HepG2 (cell line): ENCODE data around the gene TACC2. TPM values are rescaled to one million over a fixed set of nuclear protein-coding genes. Genes with fewer than 3 reads are reported as not detected.

Source experiments
- ELF1 ChIP-seq: sonication (generic); formaldehyde crosslinking; IDR thresholded peaks from 2 replicates; pipeline ENCODE4 v1.4.0; 2020; ENCODE audit warnings: missing genetic modification reagents
- FOXJ3 ChIP-seq: sonication (generic); formaldehyde crosslinking; IDR thresholded peaks from 2 replicates; pipeline ENCODE4 v1.4.0; 2020; ENCODE audit warnings: missing genetic modification reagents, mild to moderate bottlenecking, borderline replicate concordance
- GATAD2A ChIP-seq: IDR thresholded peaks from 2 replicates; pipeline ENCODE4 v1.6.1; 2016
- HNF4G ChIP-seq, 2 experiments: sonication (generic) in 1 of 2; formaldehyde crosslinking in 1 of 2; IDR thresholded peaks; 2 replicates each; pipeline versions ENCODE4 v1.4.0 to v1.6.1; 2011 to 2020; ENCODE audit warnings: borderline replicate concordance in 2 of 2, low read depth in 2 of 2, mild to moderate bottlenecking in 2 of 2, low read length in 1 of 2, missing genetic modification reagents in 1 of 2, moderate library complexity in 1 of 2
- KAT7 ChIP-seq: IDR thresholded peaks from 2 replicates; pipeline ENCODE4 v1.6.1; 2018; ENCODE audit warnings: borderline replicate concordance, missing compliant biosample characterization
- MBNL3 ChIP-seq: fragments of 250-450 bp; sonication (Bioruptor Pico); conservative IDR thresholded peaks from 2 replicates; pipeline ENCODE4 v1.8.0; 2022; ENCODE audit warnings: mild to moderate bottlenecking, inconsistent platforms
- STAG1 ChIP-seq: sonication (generic); formaldehyde crosslinking; IDR thresholded peaks from 2 replicates; pipeline ENCODE4 v1.4.0; 2020; ENCODE audit warnings: missing genetic modification reagents
- ZNF121 ChIP-seq: sonication (generic); formaldehyde crosslinking; IDR thresholded peaks from 2 replicates; pipeline ENCODE4 v1.5.0; 2020; ENCODE audit warnings: mild to moderate bottlenecking, missing genetic modification reagents
- ZNF24 ChIP-seq: fragments of 450-650 bp; IDR thresholded peaks from 2 replicates; pipeline ENCODE4 v1.6.1; 2017; ENCODE audit warnings: antibody characterized with exemption, mild to moderate bottlenecking
- ZNF263 ChIP-seq: sonication (generic); formaldehyde crosslinking; IDR thresholded peaks from 2 replicates; pipeline ENCODE4 v1.4.0; 2020; ENCODE audit warnings: missing genetic modification reagents
- ZNF432 ChIP-seq: sonication (generic); formaldehyde crosslinking; IDR thresholded peaks from 2 replicates; pipeline ENCODE4 v1.5.0; 2020; ENCODE audit warnings: missing genetic modification reagents, mild to moderate bottlenecking, borderline replicate concordance
- ZSCAN21 ChIP-seq: sonication (generic); formaldehyde crosslinking; IDR thresholded peaks from 2 replicates; pipeline ENCODE4 v1.8.0; 2022; ENCODE audit warnings: mild to moderate bottlenecking, missing genetic modification reagents, moderate library complexity, borderline replicate concordance
- ZZZ3 ChIP-seq: sonication (generic); formaldehyde crosslinking; IDR thresholded peaks from 2 replicates; pipeline ENCODE4 v1.4.0; 2020; ENCODE audit warnings: missing genetic modification reagents, mild to moderate bottlenecking, borderline replicate concordance
- polyA plus RNA-seq, 8 experiments: library from polyadenylated mRNA; depleted of rRNA in 3 of 8; stranded (reverse) in 7 of 8; unstranded in 1 of 8; fragments of >200 nt; fragmentation: Illumina TruSeq in 4 of 8; extraction: Trizol in 4 of 8; gene quantifications; 2 replicates each; pipeline versions ENCODE4 v1.2.1 to v1.2.3, GENCODE V29; 2011 to 2016; ENCODE audit warnings: low read depth in 4 of 8, missing spikeins in 1 of 8, mixed read lengths in 1 of 8; ENCODE audit not compliant: insufficient read depth in 1 of 8
- total RNA-seq, 5 experiments: library from RNA; depleted of rRNA; stranded (reverse); fragments of >200 nt; fragmentation: Illumina TruSeq; extraction: Trizol; gene quantifications; 2 replicates each; pipeline ENCODE4 v1.2.3, GENCODE V29; 2016; ENCODE audit warnings: low read depth in 1 of 5
- TF ChIP-seq, protein P1 (sequence below), 2 experiments: IDR thresholded peaks; 2 replicates each; pipeline ENCODE4 v1.6.1; 2011 to 2012; ENCODE audit warnings: low read length in 2 of 2, borderline replicate concordance in 1 of 2, low read depth in 1 of 2, mild to moderate bottlenecking in 1 of 2, moderate library complexity in 1 of 2
- TF ChIP-seq, protein P2 (sequence below): IDR thresholded peaks from 2 replicates; pipeline ENCODE4 v1.6.1; 2016; ENCODE audit warnings: missing compliant biosample characterization, missing genetic modification reagents, borderline replicate concordance
- TF ChIP-seq, protein P3 (sequence below): sonication (generic); formaldehyde crosslinking; IDR thresholded peaks from 2 replicates; pipeline ENCODE4 v1.9.0; 2022; ENCODE audit warnings: missing genetic modification reagents, mild to moderate bottlenecking, borderline replicate concordance
- TF ChIP-seq, protein P4 (sequence below): sonication (generic); formaldehyde crosslinking; IDR thresholded peaks from 2 replicates; pipeline ENCODE4 v1.4.0; 2020; ENCODE audit warnings: missing genetic modification reagents, borderline replicate concordance

Gene TACC2
- total and polyA plus RNA-seq, 2 of the 13 experiments (the other 11 are each of a cell fraction or from before 2014, with no cell fraction given), result 11.8 to 16.0 TPM

DNA sequence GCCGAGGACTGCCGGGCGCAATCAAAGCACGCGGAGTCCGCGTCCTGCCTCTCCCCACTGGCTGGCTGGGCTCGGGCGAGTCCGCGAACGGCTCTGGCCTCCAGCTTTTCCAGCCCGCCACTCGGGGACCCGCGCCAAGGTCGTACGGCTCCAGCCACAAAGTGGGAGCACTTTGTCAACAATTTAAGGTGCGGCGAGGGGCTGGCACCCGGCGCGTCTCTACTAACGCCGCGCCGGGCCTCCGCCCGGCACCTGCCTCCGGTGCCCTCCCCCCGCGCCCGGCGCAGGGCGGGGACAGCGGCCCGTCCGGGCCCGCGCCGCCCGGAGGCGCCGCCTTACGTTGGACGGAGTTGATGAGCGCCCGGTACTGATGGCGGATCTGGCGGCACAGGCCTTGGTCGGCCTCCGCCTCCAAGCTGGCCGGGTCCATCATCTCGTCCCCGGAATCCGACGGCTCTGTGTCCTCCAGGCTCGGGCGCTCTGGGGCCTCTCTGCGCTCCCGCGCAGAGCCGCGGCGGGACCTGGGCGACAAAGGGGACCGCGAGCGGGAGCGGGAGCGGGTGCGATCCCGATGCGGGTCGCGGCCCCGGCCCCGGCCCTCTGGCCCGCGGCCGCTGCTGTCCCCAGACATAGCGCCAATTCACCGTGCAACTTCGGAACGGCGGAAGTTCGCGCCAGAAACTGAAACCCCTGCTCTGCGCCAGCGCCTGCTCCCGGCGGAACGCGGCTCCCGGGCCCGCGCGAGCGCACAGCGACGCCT lies 14.2 kb upstream of the TACC2 start, which contains the start of gene NSMCE4A (continued):
- peak; percentile 51 for TF ChIP-seq STAG1 (CRISPR knock-in tag)
- TF ChIP-seq KAT7 (CRISPR knock-in tag), result no peak; the same call in 1 of the 2 replicates
- TF ChIP-seq FOXJ3 (CRISPR knock-in tag), result no peak; the same call in 1 of the 2 replicates
- TF ChIP-seq, protein P1, sequence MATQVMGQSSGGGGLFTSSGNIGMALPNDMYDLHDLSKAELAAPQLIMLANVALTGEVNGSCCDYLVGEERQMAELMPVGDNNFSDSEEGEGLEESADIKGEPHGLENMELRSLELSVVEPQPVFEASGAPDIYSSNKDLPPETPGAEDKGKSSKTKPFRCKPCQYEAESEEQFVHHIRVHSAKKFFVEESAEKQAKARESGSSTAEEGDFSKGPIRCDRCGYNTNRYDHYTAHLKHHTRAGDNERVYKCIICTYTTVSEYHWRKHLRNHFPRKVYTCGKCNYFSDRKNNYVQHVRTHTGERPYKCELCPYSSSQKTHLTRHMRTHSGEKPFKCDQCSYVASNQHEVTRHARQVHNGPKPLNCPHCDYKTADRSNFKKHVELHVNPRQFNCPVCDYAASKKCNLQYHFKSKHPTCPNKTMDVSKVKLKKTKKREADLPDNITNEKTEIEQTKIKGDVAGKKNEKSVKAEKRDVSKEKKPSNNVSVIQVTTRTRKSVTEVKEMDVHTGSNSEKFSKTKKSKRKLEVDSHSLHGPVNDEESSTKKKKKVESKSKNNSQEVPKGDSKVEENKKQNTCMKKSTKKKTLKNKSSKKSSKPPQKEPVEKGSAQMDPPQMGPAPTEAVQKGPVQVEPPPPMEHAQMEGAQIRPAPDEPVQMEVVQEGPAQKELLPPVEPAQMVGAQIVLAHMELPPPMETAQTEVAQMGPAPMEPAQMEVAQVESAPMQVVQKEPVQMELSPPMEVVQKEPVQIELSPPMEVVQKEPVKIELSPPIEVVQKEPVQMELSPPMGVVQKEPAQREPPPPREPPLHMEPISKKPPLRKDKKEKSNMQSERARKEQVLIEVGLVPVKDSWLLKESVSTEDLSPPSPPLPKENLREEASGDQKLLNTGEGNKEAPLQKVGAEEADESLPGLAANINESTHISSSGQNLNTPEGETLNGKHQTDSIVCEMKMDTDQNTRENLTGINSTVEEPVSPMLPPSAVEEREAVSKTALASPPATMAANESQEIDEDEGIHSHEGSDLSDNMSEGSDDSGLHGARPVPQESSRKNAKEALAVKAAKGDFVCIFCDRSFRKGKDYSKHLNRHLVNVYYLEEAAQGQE (IDR thresholded peaks at IDR 0.05; ENCODE audit: borderline replicate concordance in 1 of 2, low read depth in 1 of 2, low read length in 2 of 2), result no peak
- peak; percentile 14; the same call in 1 of the 2 replicates for TF ChIP-seq ZNF121 (CRISPR knock-in tag)
- TF ChIP-seq GATAD2A (CRISPR knock-in tag), result peak; percentile 3; the same call in 1 of the 2 replicates
- TF ChIP-seq ZZZ3 (CRISPR knock-in tag), result no peak
- TF ChIP-seq ZSCAN21 (CRISPR knock-in tag), result no peak
- TF ChIP-seq ELF1 (CRISPR knock-in tag), result 0 out of 2 replicates have a peak, but pooled peaks have one; percentile 9
- no peak for TF ChIP-seq ZNF432 (CRISPR knock-in tag)
- TF ChIP-seq MBNL3, result no peak
- TF ChIP-seq, protein P2, sequence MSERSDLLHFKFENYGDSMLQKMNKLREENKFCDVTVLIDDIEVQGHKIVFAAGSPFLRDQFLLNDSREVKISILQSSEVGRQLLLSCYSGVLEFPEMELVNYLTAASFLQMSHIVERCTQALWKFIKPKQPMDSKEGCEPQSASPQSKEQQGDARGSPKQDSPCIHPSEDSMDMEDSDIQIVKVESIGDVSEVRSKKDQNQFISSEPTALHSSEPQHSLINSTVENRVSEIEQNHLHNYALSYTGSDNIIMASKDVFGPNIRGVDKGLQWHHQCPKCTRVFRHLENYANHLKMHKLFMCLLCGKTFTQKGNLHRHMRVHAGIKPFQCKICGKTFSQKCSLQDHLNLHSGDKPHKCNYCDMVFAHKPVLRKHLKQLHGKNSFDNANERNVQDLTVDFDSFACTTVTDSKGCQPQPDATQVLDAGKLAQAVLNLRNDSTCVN (CRISPR knock-in tag), result no peak
- TF ChIP-seq, protein P3, sequence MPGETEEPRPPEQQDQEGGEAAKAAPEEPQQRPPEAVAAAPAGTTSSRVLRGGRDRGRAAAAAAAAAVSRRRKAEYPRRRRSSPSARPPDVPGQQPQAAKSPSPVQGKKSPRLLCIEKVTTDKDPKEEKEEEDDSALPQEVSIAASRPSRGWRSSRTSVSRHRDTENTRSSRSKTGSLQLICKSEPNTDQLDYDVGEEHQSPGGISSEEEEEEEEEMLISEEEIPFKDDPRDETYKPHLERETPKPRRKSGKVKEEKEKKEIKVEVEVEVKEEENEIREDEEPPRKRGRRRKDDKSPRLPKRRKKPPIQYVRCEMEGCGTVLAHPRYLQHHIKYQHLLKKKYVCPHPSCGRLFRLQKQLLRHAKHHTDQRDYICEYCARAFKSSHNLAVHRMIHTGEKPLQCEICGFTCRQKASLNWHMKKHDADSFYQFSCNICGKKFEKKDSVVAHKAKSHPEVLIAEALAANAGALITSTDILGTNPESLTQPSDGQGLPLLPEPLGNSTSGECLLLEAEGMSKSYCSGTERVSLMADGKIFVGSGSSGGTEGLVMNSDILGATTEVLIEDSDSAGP (CRISPR knock-in tag), result peak; percentile 70; the same call in 1 of the 2 replicates
- TF ChIP-seq HNF4G (IDR thresholded peaks at IDR 0.05; ENCODE audit: borderline replicate concordance, low read depth, low read length), result 0 out of 2 replicates have a peak, but pooled peaks have one; percentile 10
- no peak for TF ChIP-seq HNF4G (CRISPR knock-in tag; IDR thresholded peaks at IDR 0.05; ENCODE audit: borderline replicate concordance, low read depth)
- no peak for TF ChIP-seq ZNF24
- TF ChIP-seq ZNF263, result peak; percentile 87
- TF ChIP-seq, protein P4, sequence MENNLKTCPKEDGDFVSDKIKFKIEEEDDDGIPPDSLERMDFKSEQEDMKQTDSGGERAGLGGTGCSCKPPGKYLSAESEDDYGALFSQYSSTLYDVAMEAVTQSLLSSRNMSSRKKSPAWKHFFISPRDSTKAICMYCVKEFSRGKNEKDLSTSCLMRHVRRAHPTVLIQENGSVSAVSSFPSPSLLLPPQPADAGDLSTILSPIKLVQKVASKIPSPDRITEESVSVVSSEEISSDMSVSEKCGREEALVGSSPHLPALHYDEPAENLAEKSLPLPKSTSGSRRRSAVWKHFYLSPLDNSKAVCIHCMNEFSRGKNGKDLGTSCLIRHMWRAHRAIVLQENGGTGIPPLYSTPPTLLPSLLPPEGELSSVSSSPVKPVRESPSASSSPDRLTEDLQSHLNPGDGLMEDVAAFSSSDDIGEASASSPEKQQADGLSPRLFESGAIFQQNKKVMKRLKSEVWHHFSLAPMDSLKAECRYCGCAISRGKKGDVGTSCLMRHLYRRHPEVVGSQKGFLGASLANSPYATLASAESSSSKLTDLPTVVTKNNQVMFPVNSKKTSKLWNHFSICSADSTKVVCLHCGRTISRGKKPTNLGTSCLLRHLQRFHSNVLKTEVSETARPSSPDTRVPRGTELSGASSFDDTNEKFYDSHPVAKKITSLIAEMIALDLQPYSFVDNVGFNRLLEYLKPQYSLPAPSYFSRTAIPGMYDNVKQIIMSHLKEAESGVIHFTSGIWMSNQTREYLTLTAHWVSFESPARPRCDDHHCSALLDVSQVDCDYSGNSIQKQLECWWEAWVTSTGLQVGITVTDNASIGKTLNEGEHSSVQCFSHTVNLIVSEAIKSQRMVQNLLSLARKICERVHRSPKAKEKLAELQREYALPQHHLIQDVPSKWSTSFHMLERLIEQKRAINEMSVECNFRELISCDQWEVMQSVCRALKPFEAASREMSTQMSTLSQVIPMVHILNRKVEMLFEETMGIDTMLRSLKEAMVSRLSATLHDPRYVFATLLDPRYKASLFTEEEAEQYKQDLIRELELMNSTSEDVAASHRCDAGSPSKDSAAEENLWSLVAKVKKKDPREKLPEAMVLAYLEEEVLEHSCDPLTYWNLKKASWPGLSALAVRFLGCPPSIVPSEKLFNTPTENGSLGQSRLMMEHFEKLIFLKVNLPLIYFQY (CRISPR knock-in tag), result no peak
